Activated naive CD8-positive, alpha-beta T cell treated with anti-CD3 and anti-CD28 coated beads, Interleukin-2, amount 10 ng/mL, durations not matched to agents 7 days and 5 days (primary cell): ENCODE measurements around the gene TSPAN16. TPM values are rescaled to one million over a fixed set of nuclear protein-coding genes. Genes with fewer than 3 reads are reported as not detected.
A peak's percentile ranks its signal among the peaks of the same experiment; 100 is the strongest.
"Not testable (repeated sequence)": the region's sequence is repeated elsewhere in the genome, so short reads cannot be mapped to it uniquely, and the experiment has no call there.

Source experiments
- ATAC-seq: fragments of 150-1000 bp; cut with Tn5 transposase; one replicate; pipeline ENCODE4 v1.10.0; 2021; ENCODE audit warnings: low read depth, moderate library complexity
- POLR2A ChIA-PET: fragments of 350-600 bp; sonication (Branson Sonifier 250); formaldehyde crosslinking; loops from one replicate; lab custom pipeline; 2021; ENCODE audit warnings: antibody characterized with exemption; lab: Charles Lee
- DNase-seq: peaks from one replicate; pipeline ENCODE4 v3.0.0; 2021
- H3K27ac Mint-ChIP-seq: one replicate; pipeline ENCODE4 v1.8.0; 2022; ENCODE audit warnings: mild to moderate bottlenecking, mixed read lengths
- H3K27me3 Mint-ChIP-seq: one replicate; pipeline ENCODE4 v1.8.0; 2022; ENCODE audit warnings: mild to moderate bottlenecking, moderate library complexity, mixed read lengths
- H3K36me3 Mint-ChIP-seq: one replicate; pipeline ENCODE4 v1.8.0; 2021; ENCODE audit warnings: mild to moderate bottlenecking, mixed read lengths
- H3K4me1 Mint-ChIP-seq: one replicate; pipeline ENCODE4 v1.8.0; 2021; ENCODE audit warnings: mixed read lengths
- H3K4me3 Mint-ChIP-seq: one replicate; pipeline ENCODE4 v1.8.0; 2022; ENCODE audit warnings: mild to moderate bottlenecking, moderate library complexity, mixed read lengths
- H3K9me3 Mint-ChIP-seq: one replicate; pipeline ENCODE4 v1.8.0; 2021; ENCODE audit warnings: mixed read lengths
- total RNA-seq, 2 experiments: library from RNA; stranded (reverse); gene quantifications; one replicate each; pipeline ENCODE4 v1.2.3, GENCODE V29; 2021

TSPAN16 gene
- total RNA-seq, 2 experiments from 2014 or later, result not detected

DNA sequence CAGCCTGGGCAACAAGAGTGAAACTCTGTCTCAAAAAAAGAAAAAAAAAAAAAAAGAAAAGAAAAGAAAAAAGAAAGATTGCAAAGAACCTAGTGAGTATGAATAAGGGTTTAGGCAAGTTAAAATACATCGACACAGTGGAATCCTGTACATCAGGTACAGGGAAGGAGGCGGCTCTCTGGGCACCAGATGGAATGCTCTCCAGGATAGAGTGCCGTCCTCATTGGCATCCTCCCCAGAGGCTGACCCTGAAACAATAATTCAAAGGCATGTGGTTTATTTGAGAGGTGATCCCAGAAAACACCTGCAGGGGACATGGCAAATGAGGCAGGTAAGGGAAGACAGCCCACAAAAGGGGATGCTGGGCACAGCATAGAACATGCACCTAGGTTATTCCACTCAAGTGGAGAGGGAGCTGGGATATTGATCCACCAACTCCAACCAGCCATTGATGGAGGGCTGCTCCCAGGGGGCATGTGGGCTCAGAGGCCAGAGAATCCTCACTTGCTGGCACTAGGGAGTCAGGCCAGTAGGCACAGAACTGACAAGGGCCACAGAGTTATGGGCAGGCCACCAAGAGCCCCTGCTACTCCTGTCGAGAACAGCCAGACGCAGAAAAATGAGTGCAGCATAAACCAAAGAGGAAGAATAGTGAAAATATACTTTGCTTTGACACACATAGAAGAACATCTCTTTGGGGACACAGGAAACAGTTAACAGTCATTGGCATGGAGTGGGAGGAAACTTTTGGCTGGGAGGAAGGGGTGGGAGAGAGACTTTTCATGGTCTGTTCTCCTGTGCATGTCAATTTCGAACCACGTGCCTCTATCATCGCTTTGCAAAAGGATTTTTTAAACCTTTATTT lies 4.2 kb downstream of the TSPAN16 start:
- Mint-ChIP-seq H3K27me3 (peaks cover 10% of the 10 kb centered on the region), H3K4me3 (no peak overlapping the region), H3K4me1 (no peaks in the 10 kb centered on the region), H3K27ac (no peak overlapping the region), H3K36me3 (no peaks in the 10 kb centered on the region), H3K9me3 (no peaks in the 10 kb centered on the region)
- DNase-seq (no peak), ATAC-seq (no peak)
- POLR2A ChIA-PET, result no interaction called here

DNA sequence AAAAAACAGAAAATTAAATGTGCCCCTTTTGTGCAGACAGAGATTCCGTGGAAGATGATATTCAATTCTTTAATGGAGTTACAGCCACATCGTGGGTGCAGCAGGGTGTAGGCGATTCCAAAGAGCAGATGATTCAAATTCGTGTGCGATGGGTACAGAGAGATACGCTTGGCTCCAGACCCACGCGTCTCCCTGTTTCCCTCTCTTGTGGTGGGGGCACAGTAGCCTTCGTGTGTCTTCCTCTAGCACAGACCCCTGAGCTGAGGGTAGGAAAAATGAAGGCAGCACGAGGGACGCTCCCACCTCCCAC lies 4.8 kb downstream of the TSPAN16 start:
- POLR2A ChIA-PET, result no interaction called here
- Mint-ChIP-seq H3K27ac (no peak overlapping the region), H3K4me3 (no peak overlapping the region), H3K27me3 (peaks cover 10% of the 10 kb centered on the region), H3K4me1 (no peaks in the 10 kb centered on the region), H3K9me3 (no peaks in the 10 kb centered on the region), H3K36me3 (no peaks in the 10 kb centered on the region)
- no peak for ATAC-seq
- DNase-seq, result no peak

DNA sequence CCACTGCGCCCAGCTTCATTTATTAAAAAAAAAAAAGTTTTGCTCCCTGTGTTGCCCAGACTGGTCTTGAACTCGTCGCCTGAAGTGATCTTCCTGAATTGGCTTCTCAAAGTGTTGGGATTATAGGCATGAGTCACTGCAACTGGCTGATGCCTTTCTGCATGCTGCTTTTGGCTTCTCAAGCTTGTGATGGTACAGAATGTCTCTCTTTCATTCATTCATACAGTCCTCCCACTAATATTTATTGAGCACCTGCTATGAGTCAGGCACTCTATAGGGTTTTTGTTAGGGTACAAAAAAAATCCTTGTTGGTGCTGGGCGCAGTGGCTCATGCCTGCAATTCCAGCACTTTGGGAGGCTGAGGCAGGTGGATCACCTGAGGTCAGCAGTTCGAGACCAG lies 9.0 kb downstream of the TSPAN16 start:
- H3K36me3 Mint-ChIP-seq, result no peaks in the 10 kb centered on the region
- no peak for ATAC-seq
- no peak overlapping the region for H3K27ac Mint-ChIP-seq
- POLR2A ChIA-PET, result interaction anchor here (1.0 kb wide), 1 partner anchor 19 kb away, joined by 3 read pairs; no protein-coding TSS in a partner anchor
- DNase-seq, result no peak
- no peaks in the 10 kb centered on the region for H3K9me3 Mint-ChIP-seq
- no peaks in the 10 kb centered on the region for H3K4me1 Mint-ChIP-seq
- H3K27me3 Mint-ChIP-seq, result peaks cover 8% of the 10 kb centered on the region
- no peak overlapping the region for H3K4me3 Mint-ChIP-seq

DNA sequence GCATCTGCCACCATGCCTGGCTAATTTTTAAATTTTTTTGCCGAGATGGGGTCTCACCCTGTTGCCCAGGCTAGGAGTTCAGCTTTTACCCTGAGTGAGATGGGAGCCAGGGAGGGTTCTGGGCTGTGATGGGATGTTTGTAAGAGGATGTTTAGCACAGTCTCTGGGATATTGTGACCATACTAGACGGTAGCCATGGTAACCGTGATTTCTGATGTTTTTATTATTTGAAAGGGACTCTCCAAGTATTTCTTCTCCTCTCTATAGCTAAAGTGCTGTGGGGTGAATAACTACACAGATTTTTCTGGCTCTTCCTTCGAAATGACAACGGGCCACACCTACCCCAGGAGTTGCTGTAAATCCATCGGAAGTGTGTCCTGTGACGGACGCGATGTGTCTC lies 10.4 kb downstream of the TSPAN16 start:
- DNase-seq (no peak), ATAC-seq (no peak)
- H3K27me3 Mint-ChIP-seq, result peaks cover 8% of the 10 kb centered on the region
- no peaks in the 10 kb centered on the region for H3K4me1 Mint-ChIP-seq
- H3K36me3 Mint-ChIP-seq, result no peaks in the 10 kb centered on the region
- POLR2A ChIA-PET, result no interaction called here
- H3K4me3 Mint-ChIP-seq, result no peak overlapping the region
- H3K9me3 Mint-ChIP-seq, result no peaks in the 10 kb centered on the region
- H3K27ac Mint-ChIP-seq, result no peak overlapping the region

DNA sequence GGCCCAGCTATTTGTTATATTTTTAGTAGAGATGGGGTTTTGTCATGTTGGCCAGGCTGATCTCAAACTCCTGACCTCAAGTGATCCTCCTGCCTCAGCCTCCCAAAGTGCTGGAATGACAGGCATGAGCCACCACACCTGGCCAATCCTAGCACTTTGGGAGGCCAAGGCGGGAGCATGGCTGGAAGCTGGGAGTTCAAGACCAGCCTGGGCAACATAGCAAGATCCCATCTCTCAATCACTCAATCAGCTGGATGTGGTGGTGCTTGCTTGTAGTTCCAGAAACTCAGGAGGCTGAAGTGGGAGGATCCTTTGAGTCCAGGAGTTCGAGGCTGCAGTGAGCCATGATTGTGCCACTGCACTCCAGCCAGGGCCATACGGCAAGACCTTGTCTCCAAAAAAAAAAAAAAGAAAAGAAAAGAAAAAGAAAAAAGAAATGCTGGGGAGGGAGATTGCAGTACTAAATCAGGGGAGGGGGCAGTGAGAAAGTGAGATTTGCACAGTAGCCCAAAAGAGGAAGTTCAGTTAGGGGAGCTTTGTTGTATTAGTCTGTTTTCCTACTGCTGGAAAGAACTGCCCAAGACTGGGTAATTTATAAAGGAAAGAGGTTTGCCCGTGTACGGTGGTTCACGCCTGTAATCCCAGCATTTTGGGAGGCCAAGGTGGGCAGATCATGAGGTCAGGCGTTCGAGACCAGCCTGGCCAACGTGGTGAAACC lies 24.5 kb downstream of the TSPAN16 start:
- not testable (repeated sequence) for H3K4me3 Mint-ChIP-seq, H3K27ac Mint-ChIP-seq, H3K36me3 Mint-ChIP-seq, ATAC-seq, DNase-seq, H3K9me3 Mint-ChIP-seq
- H3K27me3 Mint-ChIP-seq, result peaks cover 15% of the 10 kb centered on the region
- POLR2A ChIA-PET, result interaction anchor here (0.6 kb wide), 1 partner anchor 199 kb away, joined by 3 read pairs; no protein-coding TSS in a partner anchor
- peaks cover 31% of the 10 kb centered on the region for H3K4me1 Mint-ChIP-seq

DNA sequence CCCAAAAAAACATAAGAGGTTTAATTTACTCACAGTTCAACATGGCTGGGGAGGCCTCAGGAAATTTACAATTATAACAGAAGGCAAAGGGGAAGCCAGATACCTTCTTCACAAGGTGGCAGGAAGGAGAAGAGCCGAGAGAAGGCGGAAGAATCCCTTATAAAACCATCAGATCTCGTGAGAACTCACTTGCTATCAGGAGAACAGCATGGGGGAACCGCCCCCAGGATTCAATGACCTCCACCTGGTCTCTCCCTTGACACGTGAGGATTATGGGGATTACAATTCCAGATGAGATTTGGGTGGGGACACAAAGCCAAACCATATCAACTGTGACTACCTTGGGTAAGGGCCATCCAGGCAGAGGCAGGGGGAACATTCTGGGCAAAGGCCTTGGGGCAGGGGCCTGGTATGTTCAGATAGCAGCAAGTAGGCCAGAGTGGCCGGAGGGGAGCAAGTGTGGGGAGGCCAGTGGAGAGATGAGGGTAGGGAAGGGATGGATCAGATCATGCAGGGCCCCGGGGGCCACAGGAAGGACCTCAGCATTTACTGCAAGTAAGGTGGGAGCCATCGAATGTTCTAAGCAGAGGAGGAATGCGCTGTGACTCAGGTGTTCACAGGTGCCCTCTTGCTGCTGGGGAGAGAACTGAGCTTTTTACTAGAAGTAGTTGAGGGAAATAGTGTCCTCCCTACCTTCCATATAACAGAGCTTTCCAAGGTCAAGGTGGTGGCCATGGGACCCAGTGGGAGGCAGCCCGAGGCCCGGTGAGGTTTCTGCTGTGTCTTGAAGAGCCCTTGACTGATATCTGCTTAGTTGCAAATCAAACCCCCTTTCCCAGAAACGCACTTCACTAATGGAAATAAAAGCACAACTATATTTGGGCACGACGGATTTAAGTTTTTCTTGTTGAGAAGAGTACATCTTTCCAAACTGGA lies 25.5 kb downstream of the TSPAN16 start:
- Mint-ChIP-seq H3K4me1 (peaks cover 31% of the 10 kb centered on the region), H3K27me3 (peaks cover 15% of the 10 kb centered on the region), H3K27ac (no peak overlapping the region), H3K9me3 (no peaks in the 10 kb centered on the region), H3K36me3 (peaks cover 5% of the 10 kb centered on the region), H3K4me3 (no peak overlapping the region)
- POLR2A ChIA-PET, result interaction anchor here (0.5 to 4.1 kb wide), 2 partner anchors 53 to 275 kb away, joined by 7 to 34 read pairs; partner anchors contain the start of gene SWSAP1
- DNase-seq, result no peak
- ATAC-seq, result no peak

DNA sequence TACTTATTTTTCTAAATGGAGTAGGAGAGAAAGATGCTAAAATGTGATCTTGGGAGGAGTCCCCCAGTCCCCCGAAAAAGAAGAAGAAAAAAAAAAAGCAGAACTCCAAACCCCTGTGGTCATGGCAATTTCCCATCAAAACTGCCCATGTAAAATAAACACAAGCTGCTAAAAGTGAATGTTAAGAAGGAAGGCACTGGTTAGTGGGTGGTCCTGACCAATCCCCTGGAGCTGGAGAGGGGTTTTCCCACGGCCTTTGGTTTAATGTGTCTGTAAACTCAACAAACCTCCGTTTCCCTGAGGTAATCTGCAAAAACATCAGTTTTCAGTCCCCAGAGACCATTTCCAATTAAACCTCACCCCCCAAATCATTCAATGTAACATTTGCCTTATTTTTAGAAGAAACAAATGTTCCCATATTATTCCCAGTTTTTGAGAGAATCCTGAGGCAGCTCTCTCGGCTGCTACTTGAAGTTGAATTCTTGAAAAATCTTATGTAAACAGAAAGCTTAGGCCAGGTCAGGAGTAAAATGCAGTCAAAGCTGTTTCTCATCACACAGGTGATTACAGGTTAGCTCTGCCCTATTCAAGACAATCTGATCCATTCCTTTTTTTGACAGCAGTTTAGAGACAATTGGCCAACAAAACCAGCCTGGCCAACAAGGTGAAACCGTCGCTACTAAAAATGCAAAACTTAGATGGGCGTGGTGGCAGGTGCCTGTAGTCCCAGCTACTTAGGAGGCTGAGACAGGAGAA lies 26.5 kb downstream of the TSPAN16 start:
- Mint-ChIP-seq H3K4me1 (peaks cover 31% of the 10 kb centered on the region), H3K9me3 (no peaks in the 10 kb centered on the region), H3K27ac (no peak overlapping the region), H3K4me3 (no peak overlapping the region), H3K36me3 (peaks cover 9% of the 10 kb centered on the region), H3K27me3 (peaks cover 15% of the 10 kb centered on the region)
- ATAC-seq (no peak), DNase-seq (no peak)
- POLR2A ChIA-PET, result interaction anchor here (3.2 to 4.1 kb wide), 2 partner anchors 24 to 52 kb away, joined by 13 to 34 read pairs; partner anchors contain the start of genes CCDC159, SWSAP1 and TMEM205

DNA sequence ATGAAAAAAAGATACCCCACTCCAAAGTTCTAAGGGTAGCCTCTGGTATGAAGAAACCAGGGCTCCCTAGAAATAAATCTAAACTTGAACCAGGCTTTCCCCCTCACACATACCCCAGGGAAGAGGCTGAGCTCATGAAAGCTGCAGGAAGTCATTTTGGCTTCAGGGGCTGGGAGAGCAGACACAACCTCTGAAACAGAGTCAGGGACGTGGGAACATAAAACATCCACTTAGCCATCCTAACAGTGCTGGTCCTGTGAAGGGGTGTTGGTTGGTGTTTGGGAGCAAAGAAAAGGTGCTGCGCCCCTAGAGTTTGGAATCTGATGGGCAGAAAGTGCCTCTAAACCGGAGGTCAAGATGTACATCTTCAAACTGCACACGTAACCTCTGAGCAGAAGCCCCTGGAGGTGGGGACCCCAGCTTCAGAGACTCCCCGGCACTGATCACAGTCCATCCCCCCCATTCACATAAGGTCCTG lies 27.7 kb downstream of the TSPAN16 start:
- Mint-ChIP-seq H3K4me1 (peaks cover 30% of the 10 kb centered on the region), H3K27me3 (peaks cover 7% of the 10 kb centered on the region), H3K27ac (peak overlapping the region; percentile 96), H3K9me3 (no peaks in the 10 kb centered on the region), H3K4me3 (peak overlapping the region; percentile 69), H3K36me3 (peaks cover 9% of the 10 kb centered on the region)
- ATAC-seq, result peak; percentile 7
- no peak for DNase-seq
- POLR2A ChIA-PET, result interaction anchor here (0.6 to 4.1 kb wide), 8 partner anchors 16 to 244 kb away, joined by 3 to 34 read pairs (median 4); partner anchors contain the start of genes CCDC159, RAB3D, SWSAP1 and TMEM205

DNA sequence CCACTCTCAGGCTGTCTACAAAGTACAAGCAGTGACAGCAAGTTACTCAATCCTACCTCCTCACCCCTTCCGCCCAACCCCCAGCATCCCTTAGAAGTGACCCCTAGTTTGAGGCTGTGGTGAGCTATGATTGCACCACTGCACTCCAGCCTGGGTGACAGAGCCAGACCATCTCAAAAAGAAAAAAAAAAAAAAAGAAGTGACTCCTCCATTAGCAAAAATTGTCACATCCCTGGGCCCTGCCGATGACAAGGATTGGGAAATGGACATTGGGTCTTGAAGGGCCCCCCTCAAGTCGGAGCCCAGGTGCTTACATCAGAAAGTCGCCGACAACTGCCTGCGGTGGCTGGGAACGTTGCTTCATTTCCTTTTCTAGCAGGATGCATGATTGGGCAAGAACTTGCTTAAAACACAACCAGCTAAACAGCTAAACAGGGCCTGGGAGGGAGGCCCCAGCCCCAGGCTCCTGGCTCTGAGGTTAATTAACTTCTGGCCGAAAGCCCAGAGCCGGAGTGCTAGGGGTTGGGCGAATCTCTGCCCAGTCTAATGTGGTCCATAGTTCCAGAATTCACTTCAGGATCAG lies 28.2 kb downstream of the TSPAN16 start:
- peak overlapping the region; percentile 96 for H3K27ac Mint-ChIP-seq
- ATAC-seq, result peak; percentile 89
- peaks cover 30% of the 10 kb centered on the region for H3K4me1 Mint-ChIP-seq
- H3K9me3 Mint-ChIP-seq, result no peaks in the 10 kb centered on the region
- POLR2A ChIA-PET, result interaction anchor here (0.6 to 4.1 kb wide), 10 partner anchors 12 to 524 kb away, joined by 3 to 34 read pairs (median 3); partner anchors contain the start of genes CCDC159, RAB3D, SWSAP1 and TMEM205
- H3K4me3 Mint-ChIP-seq, result peak overlapping the region; percentile 69
- peak; percentile 67 for DNase-seq
- H3K36me3 Mint-ChIP-seq, result peaks cover 9% of the 10 kb centered on the region
- H3K27me3 Mint-ChIP-seq, result peaks cover 3% of the 10 kb centered on the region

DNA sequence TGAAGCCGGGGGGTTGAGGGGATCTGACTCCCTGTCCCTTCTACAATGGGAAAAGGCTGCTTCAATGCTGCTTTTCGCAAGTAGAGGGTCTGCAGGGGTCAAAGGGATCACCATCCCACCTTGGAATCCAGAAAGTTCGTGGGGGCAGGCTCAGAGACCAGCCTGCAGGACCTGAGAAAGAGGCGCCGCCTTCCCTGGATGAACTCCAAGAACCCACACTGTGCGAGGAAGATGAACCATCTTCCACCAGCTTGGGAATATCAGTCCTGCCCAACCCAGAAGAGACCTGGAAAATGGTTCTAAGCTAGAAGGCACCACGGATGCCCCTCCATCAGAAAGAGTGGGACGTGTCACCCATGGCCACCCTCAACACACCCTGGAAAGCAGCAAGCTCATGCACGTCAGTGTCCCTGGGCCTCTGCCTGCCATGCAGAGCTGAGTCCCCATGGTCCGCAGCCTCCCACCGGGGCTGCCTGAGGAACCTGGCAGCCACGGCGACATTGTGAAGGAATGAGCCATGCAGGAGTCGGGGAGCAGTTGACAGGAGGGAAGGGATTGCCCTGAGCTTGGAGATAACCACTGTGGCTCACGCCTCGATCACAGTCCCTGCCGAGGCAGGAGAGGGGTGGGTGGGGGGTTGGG lies 28.9 kb downstream of the TSPAN16 start:
- POLR2A ChIA-PET, result interaction anchor here (0.7 to 4.1 kb wide), 7 partner anchors 11 to 525 kb away, joined by 3 to 34 read pairs (median 4); partner anchors contain the start of genes CCDC159, RAB3D, SWSAP1 and TMEM205
- no peaks in the 10 kb centered on the region for H3K9me3 Mint-ChIP-seq
- no peak for DNase-seq
- peaks cover 3% of the 10 kb centered on the region for H3K27me3 Mint-ChIP-seq
- peaks cover 30% of the 10 kb centered on the region for H3K4me1 Mint-ChIP-seq
- peak; percentile 7 for ATAC-seq
- H3K36me3 Mint-ChIP-seq, result peaks cover 9% of the 10 kb centered on the region
- H3K27ac Mint-ChIP-seq, result peak overlapping the region; percentile 96
- H3K4me3 Mint-ChIP-seq, result peak overlapping the region; percentile 69

DNA sequence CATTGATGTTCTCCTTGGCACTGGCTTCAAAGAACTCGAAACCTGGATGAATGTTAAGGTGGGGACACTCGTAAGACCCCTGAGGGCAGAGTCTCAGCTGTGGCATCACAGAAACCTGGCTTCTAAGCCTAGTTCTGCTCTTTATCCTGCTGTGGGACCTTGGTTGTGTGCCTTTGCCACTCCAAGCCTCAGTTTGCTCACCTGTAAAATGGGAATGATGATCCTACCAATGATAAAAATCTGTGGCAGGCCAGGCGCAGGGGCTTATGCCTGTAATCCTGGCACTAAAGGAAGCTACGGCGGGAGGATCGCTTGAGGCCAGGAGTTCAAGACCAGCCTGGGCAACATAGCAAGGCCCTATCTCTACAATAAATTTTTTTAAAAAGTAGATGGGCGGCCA lies 29.6 kb downstream of the TSPAN16 start:
- Mint-ChIP-seq H3K4me3 (no peak overlapping the region), H3K4me1 (peaks cover 30% of the 10 kb centered on the region), H3K27ac (peak overlapping the region; percentile 61), H3K9me3 (no peaks in the 10 kb centered on the region), H3K36me3 (peaks cover 9% of the 10 kb centered on the region), H3K27me3 (no peaks in the 10 kb centered on the region)
- ATAC-seq (no peak), DNase-seq (no peak)
- POLR2A ChIA-PET, result interaction anchor here (1.3 to 4.1 kb wide), 3 partner anchors 11 to 49 kb away, joined by 3 to 34 read pairs (median 13); partner anchors contain the start of genes CCDC159, SWSAP1 and TMEM205
